Peyer's patch (tissue), 4 donors: ENCODE measurements around the gene ITSN1. TPM values are rescaled to one million over a fixed set of nuclear protein-coding genes. Genes with fewer than 3 reads are reported as not detected.

Experiments used
- DNase-seq, 3 donors: peaks; one replicate each; pipeline ENCODE4 v3.0.0-alpha.2; 2017 to 2019
- H3K27ac ChIP-seq, 4 donors: fragments of 200-600 bp; sonication (generic); one replicate each; pipeline ENCODE4 v1.5.1; 2016 to 2019
- H3K27me3 ChIP-seq, 2 donors: fragments of 200-600 bp; sonication (generic); one replicate each; pipeline ENCODE4 v1.5.1; 2019
- H3K36me3 ChIP-seq, 3 donors: fragments of 200-600 bp; sonication (generic); one replicate each; pipeline ENCODE4 v1.5.1; 2016 to 2019
- H3K4me1 ChIP-seq, 4 donors: fragments of 200-600 bp; sonication (generic); one replicate each; pipeline ENCODE4 v1.5.1; 2016 to 2019
- H3K4me3 ChIP-seq, 4 donors: fragments of 200-600 bp; sonication (generic); 1 replicate in 3 of 4; 2 replicates in 1 of 4; pipeline ENCODE4 v1.5.1; 2016 to 2019; ENCODE audit warnings: mild to moderate bottlenecking in 1 of 4
- H3K9me3 ChIP-seq, 4 donors: fragments of 200-600 bp; sonication (generic); one replicate each; pipeline ENCODE4 v1.5.1; 2016 to 2019; ENCODE audit warnings: mild to moderate bottlenecking in 1 of 4
- POLR2A ChIP-seq, 2 donors: fragments of 450-650 bp; IDR thresholded peaks; one replicate each; pipeline ENCODE4 v1.5.1; 2017; ENCODE audit warnings: antibody characterized with exemption in 2 of 2, mild to moderate bottlenecking in 2 of 2, moderate library complexity in 2 of 2
- total RNA-seq, 4 donors: library from RNA; depleted of rRNA; stranded (reverse); fragments of >200 nt; gene quantifications; one replicate each; pipeline ENCODE4 v1.1.0, GENCODE V29; 2016
- TF ChIP-seq, protein P1 (sequence below), 6 experiments: fragments of 450-650 bp in 4 of 6; fragments of 200-600 bp in 2 of 6; sonication (generic) in 1 of 6; IDR thresholded peaks; one replicate each; pipeline ENCODE4 v1.5.1; 2017 to 2019; ENCODE audit warnings: antibody characterized with exemption in 6 of 6, mild to moderate bottlenecking in 3 of 6, moderate library complexity in 1 of 6

The ITSN1 gene
- total RNA-seq, 4 donors from 2014 or later: 41.0 to 56.9 (median 49.5) TPM

DNA sequence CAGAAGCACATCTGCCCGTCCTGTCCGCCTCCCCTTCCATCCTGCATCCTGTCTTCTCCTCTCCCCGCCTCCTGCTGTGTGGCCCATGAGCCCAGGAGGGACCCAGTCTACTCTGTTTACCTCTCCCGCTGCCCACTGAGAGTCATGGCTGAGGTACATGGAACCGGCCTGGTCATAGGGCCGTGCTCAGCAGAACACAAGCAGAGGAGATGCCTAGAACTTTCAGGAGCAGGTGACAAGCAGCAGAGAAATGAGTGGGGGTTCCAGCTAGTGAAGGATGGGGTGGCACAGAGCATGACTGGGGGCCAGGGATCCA, 202.5 kb downstream of the ITSN1 start:
- Histone ChIP-seq H3K4me3 (no peak overlapping the region), H3K27ac (no peak overlapping the region)

DNA sequence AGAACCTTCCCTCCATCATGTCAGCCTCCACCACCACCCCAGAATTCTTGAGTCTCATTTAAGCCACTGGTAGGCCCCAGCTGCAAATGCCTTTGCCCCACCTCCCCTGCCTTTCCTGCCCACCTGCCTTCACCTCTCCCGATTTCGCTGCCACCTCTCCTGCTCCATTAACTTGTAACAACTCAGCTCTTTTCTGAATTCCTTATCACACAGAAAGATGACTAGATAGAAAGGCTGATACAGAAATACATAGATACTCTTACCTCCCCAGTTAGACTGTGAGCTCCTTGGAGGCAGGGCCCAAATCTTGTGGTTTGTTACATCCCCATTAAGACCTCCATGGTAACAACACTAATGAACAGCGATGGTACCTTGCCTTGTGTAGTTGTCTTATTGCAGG, 203.8 kb downstream of the ITSN1 start:
- H3K9me3 ChIP-seq: no peaks in the 10 kb centered on the region
- no peak for DNase-seq
- TF ChIP-seq POLR2A (IDR thresholded peaks at IDR 0.05): no peak
- TF ChIP-seq, protein P1, sequence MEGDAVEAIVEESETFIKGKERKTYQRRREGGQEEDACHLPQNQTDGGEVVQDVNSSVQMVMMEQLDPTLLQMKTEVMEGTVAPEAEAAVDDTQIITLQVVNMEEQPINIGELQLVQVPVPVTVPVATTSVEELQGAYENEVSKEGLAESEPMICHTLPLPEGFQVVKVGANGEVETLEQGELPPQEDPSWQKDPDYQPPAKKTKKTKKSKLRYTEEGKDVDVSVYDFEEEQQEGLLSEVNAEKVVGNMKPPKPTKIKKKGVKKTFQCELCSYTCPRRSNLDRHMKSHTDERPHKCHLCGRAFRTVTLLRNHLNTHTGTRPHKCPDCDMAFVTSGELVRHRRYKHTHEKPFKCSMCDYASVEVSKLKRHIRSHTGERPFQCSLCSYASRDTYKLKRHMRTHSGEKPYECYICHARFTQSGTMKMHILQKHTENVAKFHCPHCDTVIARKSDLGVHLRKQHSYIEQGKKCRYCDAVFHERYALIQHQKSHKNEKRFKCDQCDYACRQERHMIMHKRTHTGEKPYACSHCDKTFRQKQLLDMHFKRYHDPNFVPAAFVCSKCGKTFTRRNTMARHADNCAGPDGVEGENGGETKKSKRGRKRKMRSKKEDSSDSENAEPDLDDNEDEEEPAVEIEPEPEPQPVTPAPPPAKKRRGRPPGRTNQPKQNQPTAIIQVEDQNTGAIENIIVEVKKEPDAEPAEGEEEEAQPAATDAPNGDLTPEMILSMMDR (IDR thresholded peaks at IDR 0.05): no peak
- H3K27ac ChIP-seq: no peak overlapping the region
- H3K27me3 ChIP-seq: no peaks in the 10 kb centered on the region
- H3K4me1 ChIP-seq: no peaks in the 10 kb centered on the region
- no peak overlapping the region for H3K4me3 ChIP-seq
- no peaks in the 10 kb centered on the region for H3K36me3 ChIP-seq

More for the DNA sequence above, 202.5 kb downstream of the ITSN1 start:
- Histone ChIP-seq H3K27me3 (no peaks in the 10 kb centered on the region), H3K9me3 (no peaks in the 10 kb centered on the region), H3K36me3 (no peaks in the 10 kb centered on the region), H3K4me1 (no peaks in the 10 kb centered on the region)
- no peak for TF ChIP-seq POLR2A (IDR thresholded peaks at IDR 0.05)
- TF ChIP-seq, protein P1 (IDR thresholded peaks at IDR 0.05): no peak
- no peak for DNase-seq

DNA sequence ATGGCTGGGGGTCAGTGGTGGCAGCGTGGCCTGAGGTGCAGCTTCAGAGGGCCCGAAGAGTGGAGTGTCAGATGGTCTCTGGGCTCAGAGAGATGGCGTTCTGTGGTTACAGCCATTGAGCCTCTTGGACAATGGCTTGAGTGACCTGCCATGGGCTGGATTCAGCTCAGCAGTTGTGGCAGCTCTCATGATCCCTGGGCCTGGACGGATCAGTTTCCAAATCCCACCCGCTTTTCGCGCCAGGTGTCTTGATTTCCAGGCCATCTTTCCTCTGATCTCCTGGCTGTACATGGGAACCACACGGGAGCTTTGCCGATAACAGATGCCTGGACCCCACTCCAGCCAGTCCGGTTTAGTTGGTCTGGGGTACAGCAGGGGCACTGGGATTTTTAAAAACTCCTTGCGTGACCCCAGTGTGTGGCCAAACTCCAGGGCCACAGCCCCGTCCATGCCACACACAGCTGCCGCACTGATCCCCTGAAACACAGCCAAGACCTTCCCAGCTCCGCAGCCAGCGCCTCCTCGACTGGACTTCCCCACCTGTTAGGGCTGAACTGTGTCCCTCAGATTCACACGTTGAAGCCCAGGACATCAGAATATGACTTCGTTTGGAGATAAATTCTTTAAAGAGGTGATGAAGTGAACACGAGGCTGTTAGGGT, 205.4 kb downstream of the ITSN1 start:
- no peak for DNase-seq
- TF ChIP-seq, protein P1 (IDR thresholded peaks at IDR 0.05): no peak
- TF ChIP-seq POLR2A (IDR thresholded peaks at IDR 0.05): no peak
- Histone ChIP-seq H3K4me1 (no peaks in the 10 kb centered on the region), H3K9me3 (no peaks in the 10 kb centered on the region), H3K36me3 (no peaks in the 10 kb centered on the region), H3K27me3 (no peaks in the 10 kb centered on the region), H3K4me3 (no peak overlapping the region), H3K27ac (no peak overlapping the region)

- no peak overlapping the region for H3K4me3 ChIP-seq
- no peaks in the 10 kb centered on the region for H3K9me3 ChIP-seq
- H3K36me3 ChIP-seq: no peaks in the 10 kb centered on the region
- H3K4me1 ChIP-seq: no peaks in the 10 kb centered on the region
- no peaks in the 10 kb centered on the region for H3K27me3 ChIP-seq
- TF ChIP-seq, protein P1 (IDR thresholded peaks at IDR 0.05): no peak
- no peak for TF ChIP-seq POLR2A (IDR thresholded peaks at IDR 0.05)
- no peak overlapping the region for H3K27ac ChIP-seq
- DNase-seq: no peak
These were observed 206.1 kb downstream of the ITSN1 start for GRCh38 chr21:33848249-33848953.

- no peaks in the 10 kb centered on the region for H3K4me1 ChIP-seq
These were observed 207.5 kb downstream of the ITSN1 start for GRCh38 chr21:33849834-33850233.

More at GRCh38 chr21:33849834-33850233, 207.5 kb downstream of the ITSN1 start:
- no peak for DNase-seq
- no peaks in the 10 kb centered on the region for H3K27me3 ChIP-seq
- no peaks in the 10 kb centered on the region for H3K9me3 ChIP-seq
- H3K27ac ChIP-seq: no peak overlapping the region
- TF ChIP-seq, protein P1 (IDR thresholded peaks at IDR 0.05): no peak
- TF ChIP-seq POLR2A (IDR thresholded peaks at IDR 0.05): no peak
- H3K4me3 ChIP-seq: no peak overlapping the region
- no peaks in the 10 kb centered on the region for H3K36me3 ChIP-seq
